Omental fat pad (tissue), 4 donors: ENCODE measurements around the gene CAPZB. TPM values are rescaled to one million over a fixed set of nuclear protein-coding genes. Genes with fewer than 3 reads are reported as not detected.

Source experiments
- ATAC-seq: fragments of 150-250 bp; one replicate; pipeline ENCODE4 v1.9.1; 2016; ENCODE audit warnings: mild to moderate bottlenecking, moderate library complexity; ENCODE audit not compliant: low FRiP score
- DNase-seq: peaks from one replicate; pipeline ENCODE4 v3.0.0-alpha.2; 2019; ENCODE audit warnings: low spot score
- CTCF ChIP-seq, 3 donors: fragments of 450-650 bp; IDR thresholded peaks; one replicate each; pipeline ENCODE4 v1.5.1; 2016 to 2017; ENCODE audit warnings: antibody characterized with exemption in 3 of 3, mild to moderate bottlenecking in 3 of 3, moderate library complexity in 2 of 3
- total RNA-seq, 4 donors: library from RNA; depleted of rRNA; stranded (reverse); fragments of >200 nt; gene quantifications; one replicate each; pipeline ENCODE4 v1.1.0, GENCODE V29; 2016

Gene CAPZB
- total RNA-seq, 4 donors from 2014 or later, result 98.0 to 130 (median 120) TPM

GRCh38 chr1:19377812-19378718 is 107.3 kb downstream of the CAPZB start:
- no peak for ATAC-seq
- TF ChIP-seq CTCF (IDR thresholded peaks at IDR 0.05), result no peak
- no peak for DNase-seq

- DNase-seq, result no peak
- TF ChIP-seq CTCF (IDR thresholded peaks at IDR 0.05), result no peak
- ATAC-seq, result no peak
Measured at GRCh38 chr1:19376428-19377372, 108.6 kb downstream of the CAPZB start.

- TF ChIP-seq CTCF (IDR thresholded peaks at IDR 0.05), result no peak
- DNase-seq, result no peak
- no peak for ATAC-seq
Measured at GRCh38 chr1:19375631-19376400, 109.5 kb downstream of the CAPZB start.

- no peak for DNase-seq
- no peak for TF ChIP-seq CTCF (IDR thresholded peaks at IDR 0.05)
- no peak for ATAC-seq
Measured at GRCh38 chr1:19374926-19375325, 110.4 kb downstream of the CAPZB start.

GRCh38 chr1:19374083-19374801 is 111.1 kb downstream of the CAPZB start:
- no peak for ATAC-seq
- TF ChIP-seq CTCF (IDR thresholded peaks at IDR 0.05), result no peak
- no peak for DNase-seq
